ENCODE results near the gene CDC42EP4. TPM values are rescaled to one million over a fixed set of nuclear protein-coding genes. Genes with fewer than 3 reads are reported as not detected.

CDC42EP4 gene
- total RNA-seq, 1 donor from 2014 or later = 0.86 TPM

DNA sequence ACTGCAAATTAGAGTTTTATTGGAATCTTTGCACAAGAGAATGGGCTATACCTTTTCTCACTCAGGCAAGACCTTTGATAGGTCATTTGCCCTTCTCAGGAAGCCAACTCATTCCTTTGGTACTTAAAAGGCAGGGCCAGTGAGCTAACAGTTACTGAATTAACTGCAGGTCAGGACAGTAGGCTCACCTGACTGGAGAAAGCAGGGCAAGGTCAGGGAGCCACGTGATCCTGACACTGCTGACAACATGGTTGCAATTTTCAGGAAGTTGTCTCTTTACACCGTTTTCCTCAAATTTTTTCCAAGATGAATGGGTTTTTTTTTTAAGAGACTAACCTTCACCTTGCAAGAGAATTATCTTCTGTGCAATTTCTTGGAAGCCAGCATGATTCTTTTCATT lies 71.2 kb downstream of the CDC42EP4 start:
- Mint-ChIP-seq H3K4me3 (no peak overlapping the region), H3K36me3 (ENCODE audit: low read depth) (peaks cover 46% of the 10 kb centered on the region), H3K27ac (no peak overlapping the region), H3K27me3 (no peaks in the 10 kb centered on the region), H3K9me3 (no peaks in the 10 kb centered on the region), H3K4me1 (peaks cover 16% of the 10 kb centered on the region)
- intact Hi-C loops (cut with micrococcal nuclease) = no loop called here
- no peak for DNase-seq

DNA sequence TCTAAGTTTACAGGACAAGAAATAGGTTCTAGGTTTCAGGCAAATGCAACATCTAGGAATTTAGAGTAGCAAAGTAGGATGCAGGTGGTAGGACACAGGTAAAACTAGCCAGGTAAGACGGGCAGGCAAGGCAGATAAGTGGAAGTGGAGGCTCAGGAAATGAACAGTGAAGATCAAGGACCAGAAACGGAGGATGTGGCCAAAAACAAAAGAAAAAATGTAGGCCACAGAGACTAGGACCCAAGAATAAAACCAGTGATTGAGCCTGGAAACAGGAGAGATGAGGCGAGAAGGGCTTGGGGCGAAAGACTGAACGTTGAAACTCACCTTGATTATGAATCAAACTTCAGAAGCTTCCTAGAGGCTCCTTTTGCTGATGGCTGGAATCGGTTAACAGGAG lies 74.1 kb downstream of the CDC42EP4 start:
- Mint-ChIP-seq H3K36me3 (ENCODE audit: low read depth) (peaks cover 45% of the 10 kb centered on the region), H3K9me3 (no peaks in the 10 kb centered on the region), H3K4me3 (peak overlapping the region; percentile 55), H3K27me3 (no peaks in the 10 kb centered on the region), H3K4me1 (peaks cover 25% of the 10 kb centered on the region), H3K27ac (peak overlapping the region; percentile 22)
- no peak for DNase-seq
- intact Hi-C loops (cut with micrococcal nuclease) = no loop called here

DNA sequence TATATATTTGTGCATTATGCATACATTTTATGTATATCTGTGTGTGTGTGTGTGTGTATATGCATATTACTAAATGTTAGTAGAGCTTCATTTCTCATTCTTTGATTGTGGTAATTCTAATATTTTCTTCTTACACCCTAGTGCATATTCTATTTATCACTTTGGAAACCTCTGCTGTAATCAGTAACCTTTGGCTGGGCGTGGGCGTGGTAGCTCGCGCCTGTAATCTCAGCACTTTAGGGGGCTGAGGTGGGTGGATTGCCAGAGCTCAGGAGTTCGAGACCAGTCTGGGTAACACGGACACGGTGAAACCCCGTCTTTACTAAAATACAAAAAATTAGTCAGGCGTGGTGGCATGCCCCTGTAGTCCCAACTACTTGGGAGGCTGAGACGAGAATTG lies 77.1 kb downstream of the CDC42EP4 start:
- Mint-ChIP-seq H3K4me3 (no peak overlapping the region), H3K4me1 (peaks cover 35% of the 10 kb centered on the region), H3K27ac (no peak overlapping the region), H3K27me3 (no peaks in the 10 kb centered on the region), H3K9me3 (no peaks in the 10 kb centered on the region), H3K36me3 (ENCODE audit: low read depth) (peaks cover 32% of the 10 kb centered on the region)
- intact Hi-C loops (cut with micrococcal nuclease) = no loop called here
- no peak for DNase-seq

Other genes starting within 250 kb of the CDC42EP4 start
- 24.6 and 26.1 TPM in 2 replicates for gene SLC39A11, start 219.3 kb downstream of the CDC42EP4 start, total RNA-seq
- 0.66 and 0.96 TPM in 2 replicates for gene SSTR2, start 147.0 kb downstream of the CDC42EP4 start, total RNA-seq
- 30.0 and 32.7 TPM in 2 replicates for gene COG1, start 118.9 kb downstream of the CDC42EP4 start, total RNA-seq
- gene CPSF4L, start 50.1 kb downstream of the CDC42EP4 start, total RNA-seq = not detected in 2 replicates